ENCODE results near the gene TMEM212. TPM values are rescaled to one million over a fixed set of nuclear protein-coding genes. Genes with fewer than 3 reads are reported as not detected.
"Not testable (repeated sequence)": the region's sequence is repeated elsewhere in the genome, so short reads cannot be mapped to it uniquely, and the experiment has no call there.

Gene TMEM212
- polyA plus RNA-seq, 1 donor = 0.11 TPM

- no peak for DNase-seq (ENCODE audit: low read depth)
These were observed 29.8 kb upstream of the TMEM212 start for GRCh38 chr3:171813278-171813896.

DNA sequence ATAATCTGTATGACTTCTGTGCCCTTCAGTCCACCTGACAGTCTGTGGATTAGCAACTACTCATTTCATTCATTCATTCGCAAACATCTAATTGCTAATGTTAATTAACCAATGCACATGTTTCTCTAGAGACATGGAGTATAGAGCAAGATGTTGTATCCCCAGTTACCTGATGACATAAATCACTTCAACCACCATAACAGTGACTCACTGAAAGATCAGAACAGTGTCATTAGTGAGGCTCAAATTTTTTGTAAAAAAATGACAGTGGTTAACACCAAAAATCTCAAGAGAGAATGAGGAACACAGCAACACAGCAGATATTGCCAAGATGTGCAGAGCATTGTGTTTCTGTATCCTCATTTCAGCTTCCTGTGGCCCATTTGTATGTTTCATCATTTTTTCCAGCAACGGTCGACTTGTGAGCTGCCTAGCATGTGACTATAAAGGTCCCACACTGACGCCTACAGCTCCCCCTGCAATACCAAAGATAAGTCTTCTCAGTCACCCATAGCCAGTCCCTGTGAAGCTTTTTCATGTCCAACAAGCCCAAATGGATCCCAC lies 29.2 kb upstream of the TMEM212 start:
- no peak for DNase-seq (ENCODE audit: low read depth)

DNA sequence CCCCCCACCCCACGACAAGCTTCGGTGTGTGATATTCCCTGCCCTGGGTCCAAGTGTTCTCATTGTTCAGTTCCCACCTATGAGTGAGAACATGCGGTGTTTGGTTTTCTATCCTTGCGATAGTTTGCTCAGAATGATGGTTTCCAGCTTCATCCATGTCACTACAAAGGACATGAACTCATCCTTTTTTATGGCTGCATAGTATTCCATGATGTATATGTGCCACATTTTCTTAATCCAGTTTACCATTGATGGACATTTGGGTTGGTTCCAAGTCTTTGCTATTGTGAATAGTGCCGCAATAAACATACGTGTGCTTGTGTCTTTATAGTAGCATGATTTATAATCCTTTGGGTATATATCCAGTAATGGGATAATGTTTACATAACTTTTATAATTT lies 28.5 kb upstream of the TMEM212 start:
- not testable (repeated sequence) for DNase-seq (ENCODE audit: low read depth)

GRCh38 chr3:171815973-171816595 lies 27.1 kb upstream of the TMEM212 start:
- DNase-seq (ENCODE audit: low read depth) = no peak

DNA sequence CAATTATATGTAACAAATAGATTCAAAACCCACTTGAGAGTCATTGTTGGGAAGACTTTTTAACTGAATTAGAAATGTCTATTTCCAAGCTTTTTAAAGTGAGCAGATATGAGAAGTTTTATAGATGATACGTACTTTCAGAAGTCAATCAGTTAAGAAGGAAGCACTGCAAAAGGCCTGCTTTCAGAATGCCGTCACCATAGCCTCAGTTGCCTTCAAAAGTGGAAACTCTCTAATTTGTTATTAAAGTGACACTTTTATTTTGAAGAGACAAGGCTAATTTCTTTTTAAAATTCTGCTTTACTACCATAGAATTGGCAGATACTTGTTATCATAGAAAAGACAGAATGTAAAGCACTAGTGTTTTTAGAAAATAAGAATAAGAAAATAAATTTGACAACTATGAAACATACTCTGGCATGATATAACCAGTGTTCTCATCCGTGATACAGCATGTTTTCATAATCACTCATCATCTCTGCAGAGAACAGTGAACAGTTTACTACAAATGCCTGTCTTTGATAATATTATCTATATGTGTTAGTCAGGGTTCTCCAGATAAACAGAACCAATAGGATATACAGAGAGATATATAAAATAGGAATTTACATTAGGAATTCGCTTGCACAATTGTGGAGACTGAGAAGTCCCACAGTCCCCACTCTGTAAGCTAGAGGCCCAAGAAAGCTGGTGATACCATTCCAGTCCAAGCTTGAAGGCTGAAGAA lies 25.9 kb upstream of the TMEM212 start:
- DNase-seq (ENCODE audit: low read depth) = no peak

DNA sequence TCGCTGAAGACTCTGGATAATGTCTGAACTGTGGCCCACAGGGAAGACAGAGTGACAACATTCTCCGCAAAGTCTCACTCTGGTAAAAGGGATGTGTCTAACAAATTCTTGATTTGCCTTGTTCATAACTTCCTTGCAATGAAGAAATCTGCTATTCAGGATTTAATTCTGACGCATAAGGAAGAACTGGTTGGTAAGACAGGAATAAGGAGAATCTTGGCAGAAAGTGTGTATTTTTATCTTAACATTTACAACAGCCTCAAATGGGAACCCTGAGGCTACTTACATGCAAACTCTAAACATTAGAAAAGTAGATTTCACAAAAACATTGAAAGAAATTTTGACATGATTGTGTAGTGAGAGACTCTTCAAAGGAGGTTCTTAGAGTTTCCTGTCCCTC lies 22.1 kb upstream of the TMEM212 start:
- no peak for DNase-seq (ENCODE audit: low read depth)

GRCh38 chr3:171821778-171822358 lies 21.3 kb upstream of the TMEM212 start:
- no peak for DNase-seq (ENCODE audit: low read depth)

DNA sequence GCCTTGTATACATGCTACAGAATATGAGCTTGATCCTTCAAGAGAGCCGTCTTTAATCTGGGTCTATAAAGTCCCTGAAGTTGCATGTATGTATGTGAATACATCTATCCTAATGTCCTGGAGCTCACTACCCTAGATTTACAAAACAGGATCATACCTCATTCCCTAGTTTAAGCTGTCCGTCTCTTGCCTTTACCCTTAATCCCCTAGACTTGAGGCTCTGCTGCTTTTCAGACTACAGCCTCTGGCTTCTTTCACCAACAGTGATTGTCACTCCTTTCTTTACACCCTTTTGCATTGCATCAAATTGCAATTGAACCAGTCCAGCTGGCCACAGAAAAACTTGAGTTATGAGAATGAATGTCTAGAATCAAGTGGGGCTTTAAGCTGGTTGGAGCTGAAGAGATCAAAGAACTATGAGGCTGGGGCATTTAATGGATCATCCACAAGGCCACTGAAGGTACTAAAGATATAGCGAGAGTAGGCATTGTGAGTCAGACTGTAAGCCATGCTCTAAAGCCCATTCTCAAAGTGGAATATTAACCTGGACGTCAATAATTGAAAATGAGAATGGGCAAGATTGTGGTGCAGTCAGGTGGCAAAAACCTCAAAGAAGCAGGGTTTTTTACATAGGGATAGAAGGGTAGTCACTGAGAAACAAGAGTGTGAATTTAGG lies 20.6 kb upstream of the TMEM212 start:
- DNase-seq (ENCODE audit: low read depth) = no peak

- DNase-seq (ENCODE audit: low read depth) = no peak
These were observed 19.0 kb upstream of the TMEM212 start for GRCh38 chr3:171824116-171824515.

GRCh38 chr3:171824824-171825221 lies 18.3 kb upstream of the TMEM212 start:
- no peak for DNase-seq (ENCODE audit: low read depth)

DNA sequence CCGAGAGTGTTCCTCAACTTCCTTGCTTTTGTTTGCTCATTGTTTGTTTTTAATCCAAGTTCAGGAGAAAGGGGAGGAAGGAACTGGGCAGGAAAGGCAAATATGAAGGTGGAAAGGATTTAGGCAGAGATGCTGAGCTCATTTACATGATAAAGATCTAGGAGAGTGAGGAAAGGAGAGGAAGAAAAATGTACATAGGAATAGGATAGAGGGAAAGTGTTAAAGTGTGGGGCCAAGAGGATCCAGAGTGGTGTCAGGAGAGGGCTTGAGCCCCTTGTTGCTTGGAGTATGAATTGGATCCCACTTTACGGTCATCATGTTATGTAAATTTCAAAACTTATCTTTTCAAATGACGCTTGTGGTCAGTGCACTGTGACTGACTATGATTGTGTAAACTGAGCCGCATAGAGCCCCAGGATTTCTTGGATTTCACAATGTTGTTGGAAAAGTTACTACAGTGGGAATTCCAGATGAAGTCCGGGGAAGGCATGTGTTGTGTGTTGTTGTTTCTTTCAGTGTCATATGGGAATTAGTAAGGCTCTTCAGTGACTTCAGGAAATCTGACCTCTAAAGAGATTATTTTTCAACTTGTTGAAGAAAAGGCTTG lies 17.8 kb upstream of the TMEM212 start:
- DNase-seq (ENCODE audit: low read depth) = no peak

GRCh38 chr3:171827385-171827784 lies 15.8 kb upstream of the TMEM212 start:
- DNase-seq (ENCODE audit: low read depth) = no peak

GRCh38 chr3:171827836-171828458 lies 15.2 kb upstream of the TMEM212 start:
- DNase-seq (ENCODE audit: low read depth) = no peak

DNA sequence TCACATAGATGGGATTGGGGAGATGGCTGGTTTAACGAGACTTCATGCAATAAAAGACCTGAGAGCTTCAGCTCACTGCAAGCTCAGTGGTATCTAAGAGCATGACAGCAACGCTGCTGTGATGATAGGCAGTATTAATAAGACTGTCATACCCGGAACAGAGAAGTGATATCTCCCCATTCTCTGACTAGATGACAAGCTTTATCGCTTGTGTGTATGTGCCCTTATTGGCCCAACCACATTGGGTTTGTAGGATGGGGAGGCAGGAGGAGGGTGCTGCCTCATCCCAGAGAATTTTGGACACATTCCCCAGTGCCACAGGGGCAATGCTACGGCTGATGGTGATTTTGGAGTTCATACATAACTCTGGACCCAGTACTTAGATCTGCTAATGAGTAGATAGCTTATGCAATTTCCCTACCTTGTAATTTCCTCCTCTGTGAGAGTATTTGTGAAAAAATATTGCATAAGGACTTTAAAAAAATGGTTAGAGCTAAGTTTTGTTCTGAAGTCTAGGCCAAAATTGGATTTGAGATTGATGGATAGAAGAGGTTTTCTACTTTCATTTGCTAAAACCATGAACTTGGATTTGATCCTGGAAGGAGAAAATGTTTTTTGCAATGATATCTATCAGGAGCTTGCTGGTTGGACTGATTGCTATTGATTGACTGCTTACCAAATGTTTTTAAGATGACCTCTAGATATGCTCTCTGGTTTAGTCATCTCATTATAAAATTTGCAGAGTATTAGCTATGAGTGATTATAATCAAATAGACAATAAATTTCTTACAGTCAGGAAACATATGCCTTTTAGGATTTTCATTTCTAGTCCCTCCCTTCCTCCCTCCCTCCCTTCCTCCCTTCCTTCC lies 14.0 kb upstream of the TMEM212 start:
- DNase-seq (ENCODE audit: low read depth) = no peak

DNA sequence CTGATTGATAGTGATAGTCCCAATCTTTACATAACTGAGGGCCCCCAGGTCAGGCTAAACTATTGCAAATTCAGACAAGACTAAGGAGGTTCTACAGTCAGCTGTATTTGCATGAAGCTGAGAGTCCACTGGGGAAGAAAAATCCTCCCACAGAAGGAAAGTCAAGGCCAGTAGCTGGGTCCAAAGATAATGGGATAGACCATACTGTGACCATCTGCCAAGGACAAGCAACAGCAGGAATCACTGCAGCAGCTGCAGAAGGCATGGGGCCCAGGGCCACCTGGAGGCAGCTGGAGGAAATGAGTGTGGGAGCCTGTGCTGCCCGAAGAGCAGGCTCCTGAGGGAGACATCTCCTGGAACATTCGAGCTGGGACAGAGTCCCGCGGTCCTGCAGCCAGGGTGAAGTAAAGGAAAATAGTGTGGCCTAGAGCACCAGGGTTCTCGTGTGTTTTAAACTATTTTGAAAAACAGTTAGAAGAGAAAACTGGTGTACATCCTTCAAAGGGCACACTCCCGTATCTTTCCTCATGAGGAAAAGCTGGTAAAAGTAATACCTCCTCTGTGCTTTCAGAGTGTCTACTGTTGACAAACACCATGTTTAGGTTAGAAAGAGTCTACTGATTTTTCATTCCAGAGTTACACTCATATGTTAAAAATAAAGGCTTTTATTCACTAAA lies 13.2 kb upstream of the TMEM212 start:
- DNase-seq (ENCODE audit: low read depth) = no peak

DNA sequence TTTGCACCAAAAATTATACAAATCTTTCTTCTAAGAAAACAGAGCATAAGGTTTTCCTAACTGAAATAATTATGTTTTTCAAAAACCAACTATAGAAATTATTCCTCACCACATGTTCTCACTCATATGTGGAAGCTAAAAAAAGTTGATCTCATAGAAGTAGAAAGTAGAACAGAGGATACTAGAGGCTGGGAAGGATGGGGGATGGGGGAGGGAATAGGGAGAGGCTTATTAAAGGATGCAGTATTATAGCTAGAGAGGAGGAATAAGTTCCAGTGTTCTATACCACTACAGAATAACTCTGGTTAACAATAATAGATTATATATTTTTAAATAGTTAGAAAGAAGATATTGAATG lies 12.7 kb upstream of the TMEM212 start:
- DNase-seq (ENCODE audit: low read depth) = no peak

DNA sequence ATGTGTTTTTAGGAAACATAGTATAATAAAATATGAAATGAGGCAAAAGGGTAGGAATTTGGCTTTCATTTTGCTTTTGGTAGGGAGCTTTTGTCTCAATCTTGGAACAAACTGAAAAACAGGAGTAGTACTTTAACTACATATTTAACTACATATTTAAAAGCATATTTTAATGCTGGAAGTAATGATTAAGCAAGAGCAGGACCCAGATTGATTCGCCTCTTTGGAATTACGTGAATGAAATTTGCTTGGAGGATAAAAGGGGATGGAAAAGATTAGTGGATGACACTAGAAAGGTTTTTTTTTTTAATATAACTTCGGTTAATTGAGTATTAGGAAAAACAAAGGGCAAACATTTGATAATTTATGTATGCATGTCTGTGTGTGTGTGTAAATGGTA lies 11.2 kb upstream of the TMEM212 start:
- DNase-seq (ENCODE audit: low read depth) = no peak

- DNase-seq (ENCODE audit: low read depth) = no peak
These were observed 10.2 kb upstream of the TMEM212 start for GRCh38 chr3:171832989-171833388.

GRCh38 chr3:171833789-171834460 lies 9.2 kb upstream of the TMEM212 start:
- DNase-seq (ENCODE audit: low read depth) = no peak

All from forelimb muscle (tissue), 1 donor.